HG02870 (cell line): ENCODE data around the gene ZSWIM5.
"Not testable (repeated sequence)": the region's sequence is repeated elsewhere in the genome, so short reads cannot be mapped to it uniquely, and the experiment has no call there.

ENCODE experiments used
- ATAC-seq: cut with Tn5 transposase; IDR thresholded peaks from one replicate; pipeline ENCODE4 v1.9.1; 2021; ENCODE audit warnings: mild to moderate bottlenecking, moderate library complexity; ENCODE audit not compliant: unreplicated experiment

The ZSWIM5 gene

GRCh38 chr1:45148209-45148825 is 58.1 kb downstream of the ZSWIM5 start:
- no peak for ATAC-seq

GRCh38 chr1:45146833-45147232 is 59.6 kb downstream of the ZSWIM5 start:
- ATAC-seq, result no peak

DNA sequence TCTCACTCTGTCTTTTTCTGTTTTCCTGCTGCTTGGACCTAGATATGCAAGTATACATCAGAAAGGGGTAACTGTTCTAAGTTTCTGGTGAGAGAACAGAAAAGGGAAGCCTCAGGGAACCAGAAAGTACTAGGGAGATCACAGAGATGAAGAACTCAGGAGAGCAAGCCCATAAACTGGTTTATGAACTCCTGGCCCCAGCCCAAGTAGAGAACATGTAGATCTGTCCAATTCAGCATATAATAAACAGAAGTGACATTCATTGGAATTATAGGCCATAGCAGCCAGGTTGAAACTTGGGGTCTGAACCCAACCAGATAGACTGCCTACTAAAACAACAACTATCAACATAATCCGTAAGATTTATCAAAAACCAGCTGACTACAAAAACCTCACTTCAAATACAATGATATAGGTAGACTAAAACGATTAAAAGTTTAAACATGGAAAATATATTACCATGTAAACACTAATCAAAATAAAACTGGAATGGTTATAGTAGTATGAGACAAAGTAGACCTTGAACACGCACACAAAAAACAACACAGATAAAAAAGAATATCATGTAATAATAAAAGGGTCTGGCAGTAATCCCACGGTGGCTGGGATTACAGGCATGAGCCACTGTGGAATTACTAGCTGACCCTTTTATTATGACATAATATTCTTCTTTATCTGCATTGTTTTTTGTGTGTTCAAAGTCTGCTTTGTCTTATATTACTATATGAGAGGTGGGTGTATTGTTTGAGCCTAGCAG is 65.0 kb downstream of the ZSWIM5 start:
- ATAC-seq, result no peak

DNA sequence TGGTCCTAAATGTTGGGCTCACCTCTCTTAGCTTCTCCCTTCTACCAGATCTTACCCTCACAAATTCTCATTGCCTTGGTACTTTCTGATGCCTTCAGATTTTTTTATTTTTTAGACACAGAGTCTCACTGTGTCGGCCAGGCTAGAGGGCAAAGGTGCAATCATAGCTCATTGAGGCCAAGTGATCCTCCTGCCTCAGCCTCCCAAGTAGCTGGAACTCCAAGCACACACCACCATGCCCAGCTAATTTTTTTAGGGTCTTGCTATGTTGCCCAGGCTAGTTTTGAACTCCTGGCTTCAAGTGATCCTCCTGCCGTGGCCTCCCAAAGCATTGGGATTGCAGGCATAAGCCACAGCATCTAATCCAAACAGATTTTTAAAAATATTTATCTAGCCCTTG is 69.4 kb downstream of the ZSWIM5 start:
- ATAC-seq, result no peak

DNA sequence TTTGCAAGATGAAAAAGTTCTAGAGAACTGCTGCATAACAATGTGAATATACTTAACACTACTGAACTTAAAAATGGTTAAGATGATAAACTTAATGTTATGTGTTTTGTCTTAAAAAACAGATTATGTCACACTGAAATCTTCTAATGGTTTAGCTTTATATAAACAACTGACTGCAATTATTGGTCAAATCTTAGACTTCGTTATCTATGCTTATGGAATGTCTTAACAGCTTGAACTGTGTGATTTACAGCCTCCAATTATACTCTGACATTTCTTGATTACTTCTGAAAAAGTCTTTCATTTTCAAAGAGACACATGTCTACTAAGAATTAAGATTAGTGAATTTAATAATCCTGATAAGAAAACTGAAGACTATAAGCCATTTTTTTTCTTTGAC is 71.1 kb downstream of the ZSWIM5 start:
- no peak for ATAC-seq

- no peak for ATAC-seq
Observed at GRCh38 chr1:45134461-45134873, 71.9 kb downstream of the ZSWIM5 start.

DNA sequence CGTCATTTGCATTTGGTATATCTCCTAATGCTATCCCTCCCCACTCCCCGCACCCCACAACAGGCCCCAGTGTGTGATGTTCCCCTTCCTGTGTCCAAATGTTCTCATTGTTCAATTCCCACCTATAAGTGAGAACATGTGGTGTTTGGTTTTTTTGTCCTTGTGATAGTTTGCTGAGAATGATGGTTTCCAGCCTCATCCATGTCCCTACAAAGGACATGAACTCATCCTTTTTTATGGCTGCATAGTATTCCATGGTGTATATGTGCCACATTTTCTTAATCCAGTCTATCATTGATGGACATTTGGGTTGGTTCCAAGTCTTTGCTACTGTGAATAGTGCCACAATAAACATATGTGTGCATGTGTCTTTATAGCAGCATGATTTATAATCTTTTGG is 73.7 kb downstream of the ZSWIM5 start:
- ATAC-seq, result not testable (repeated sequence)

GRCh38 chr1:45123358-45123757 is 83.0 kb downstream of the ZSWIM5 start:
- no peak for ATAC-seq

- no peak for ATAC-seq
Observed at GRCh38 chr1:45122724-45123123, 83.7 kb downstream of the ZSWIM5 start.

DNA sequence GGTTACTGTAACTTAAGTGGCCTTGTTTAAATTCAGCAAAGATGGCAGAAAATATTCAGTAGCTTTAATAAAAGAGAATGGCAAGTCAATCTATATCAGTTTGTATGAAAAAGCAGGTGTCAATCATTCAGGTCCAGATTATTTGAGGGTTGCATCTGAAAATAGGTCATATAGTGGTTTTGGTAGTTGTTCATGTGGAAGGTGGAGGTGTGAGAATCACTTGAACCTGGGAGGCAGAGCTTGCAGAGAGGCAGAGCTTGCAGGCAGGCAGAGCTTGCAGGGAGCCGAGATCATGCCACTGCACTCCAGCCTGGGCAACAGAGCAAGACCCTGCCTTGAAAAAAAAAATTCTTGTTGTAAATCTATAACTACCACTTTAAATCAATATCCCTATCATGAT is 88.6 kb downstream of the ZSWIM5 start:
- ATAC-seq, result no peak

DNA sequence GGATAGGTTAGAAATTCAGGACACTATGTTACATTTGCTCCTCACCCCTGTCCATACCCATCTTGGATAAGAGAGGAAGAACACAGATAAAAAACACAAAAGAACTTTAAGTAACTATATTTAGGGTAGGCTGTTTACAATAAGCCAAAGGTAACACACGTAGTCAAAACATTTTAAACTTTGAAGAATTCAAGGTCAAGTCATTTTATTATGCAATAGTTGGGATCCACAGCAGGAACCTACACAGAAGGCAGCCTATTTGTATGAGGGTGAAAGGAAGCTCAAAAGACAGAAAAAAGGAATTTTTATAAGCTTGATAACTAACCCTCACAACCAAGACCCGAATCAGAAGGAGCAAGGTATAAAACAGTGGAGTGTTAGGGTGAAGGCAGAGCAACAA is 89.6 kb downstream of the ZSWIM5 start:
- no peak for ATAC-seq

DNA sequence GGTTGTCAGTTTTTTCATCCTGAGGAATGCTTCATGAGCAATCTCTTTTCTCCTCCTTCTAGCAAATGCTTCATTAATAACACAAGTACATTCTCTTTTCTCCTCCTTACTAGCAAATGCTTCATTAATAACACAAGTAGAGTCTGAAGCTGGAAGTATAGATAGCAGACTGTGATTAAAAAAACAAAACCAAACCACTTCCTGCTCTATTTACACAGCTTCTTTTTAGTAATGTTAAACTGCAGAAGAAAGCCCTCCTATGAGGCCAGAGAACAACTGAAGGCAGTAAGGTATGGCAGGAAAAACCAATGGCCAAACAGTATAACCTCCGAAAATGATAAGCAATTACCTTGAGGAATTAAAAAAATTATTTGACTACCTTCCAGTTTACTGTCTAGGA is 90.1 kb downstream of the ZSWIM5 start:
- ATAC-seq, result no peak

DNA sequence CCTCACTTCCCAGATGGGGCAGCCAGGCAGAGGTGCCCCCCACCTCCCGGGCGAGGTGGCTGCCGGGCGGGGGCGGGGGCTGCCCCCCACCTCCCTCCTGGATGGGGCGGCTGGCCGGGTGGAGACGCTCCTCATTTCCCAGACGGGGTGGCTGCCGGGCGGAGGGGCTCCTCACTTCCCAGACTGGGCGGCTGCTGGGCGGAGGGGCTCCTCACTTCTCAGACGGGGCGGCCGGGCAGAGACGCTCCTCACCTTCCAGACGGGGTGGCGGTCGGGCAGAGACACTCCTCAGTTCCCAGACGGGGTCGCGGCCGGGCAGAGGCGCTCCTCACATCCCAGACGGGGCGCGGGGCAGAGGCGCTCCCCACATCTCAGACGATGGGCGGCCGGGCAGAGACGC is 91.2 kb downstream of the ZSWIM5 start:
- ATAC-seq, result not testable (repeated sequence)

DNA sequence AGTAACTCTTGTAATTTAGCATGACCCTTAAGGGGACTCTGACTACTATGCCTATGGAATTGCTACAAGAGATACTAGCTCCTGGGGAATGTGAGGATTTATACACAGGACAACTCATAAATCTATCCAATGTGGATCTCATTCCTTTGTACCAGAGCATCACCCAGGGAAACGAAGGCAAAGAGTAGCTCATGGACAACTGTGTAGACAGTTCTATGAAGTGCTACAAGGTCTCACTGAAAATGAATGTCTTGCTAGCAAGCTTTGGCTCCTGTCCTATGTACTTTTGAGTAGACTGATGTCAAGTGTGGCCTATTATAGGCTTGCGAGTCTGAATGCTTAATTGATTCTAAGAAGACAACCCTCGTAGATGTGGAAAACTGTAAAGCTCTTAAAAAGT is 93.7 kb downstream of the ZSWIM5 start:
- no peak for ATAC-seq

DNA sequence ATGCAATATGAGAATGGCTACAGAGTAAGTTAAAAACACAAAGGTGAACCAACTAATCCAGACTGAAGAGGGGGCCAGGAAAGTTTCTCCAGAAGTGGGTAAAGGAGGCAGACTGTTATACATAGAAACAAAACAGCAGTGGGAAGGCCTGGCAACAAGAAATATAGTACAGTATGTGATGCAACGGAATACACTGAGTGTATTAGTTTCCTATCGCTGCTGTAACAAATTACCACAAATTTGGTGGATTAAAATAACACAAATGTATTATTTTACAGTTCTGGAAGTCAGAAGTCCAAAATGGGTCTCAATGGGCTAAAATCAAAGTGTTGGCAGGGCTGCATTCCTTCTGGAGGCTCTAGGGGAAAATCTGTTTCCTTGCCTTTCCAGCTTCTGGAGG is 95.2 kb downstream of the ZSWIM5 start:
- no peak for ATAC-seq

DNA sequence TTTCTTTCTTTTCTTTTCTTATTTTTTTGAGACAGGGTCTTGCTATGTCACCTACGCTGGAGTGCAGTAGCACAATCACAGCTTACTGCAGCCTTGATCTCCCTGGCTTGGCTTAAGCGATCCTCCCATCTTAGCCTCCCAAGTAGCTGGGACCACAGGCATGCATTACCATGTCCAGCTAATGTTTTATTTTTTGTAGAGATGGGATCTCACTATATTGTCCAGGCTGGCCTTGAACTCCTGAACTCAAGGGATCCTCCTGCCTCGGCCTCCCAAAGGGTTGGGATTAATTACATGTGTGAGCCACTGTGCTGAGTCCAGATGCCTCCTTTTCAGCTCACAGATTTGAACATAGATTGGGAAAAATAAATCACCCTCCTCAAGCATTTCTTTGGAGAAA is 98.6 kb downstream of the ZSWIM5 start:
- no peak for ATAC-seq

DNA sequence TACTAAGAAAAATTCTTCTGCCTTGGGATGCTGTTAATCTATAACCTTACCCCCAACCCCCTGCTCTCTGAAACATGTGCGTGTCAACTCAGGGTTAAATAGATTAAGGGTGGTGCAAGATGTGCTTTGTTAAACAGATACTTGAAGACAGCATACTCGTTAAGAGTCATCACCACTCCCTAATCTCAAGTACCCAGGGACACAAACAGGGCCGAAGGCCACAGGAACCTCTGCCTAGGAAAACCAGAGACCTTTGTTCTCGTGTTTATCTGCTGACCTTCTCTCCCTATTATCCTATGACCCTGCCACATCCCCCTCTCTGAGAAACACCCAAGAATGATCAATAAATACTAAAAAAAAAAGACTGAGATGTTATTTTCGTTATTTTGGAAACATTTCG is 99.5 kb downstream of the ZSWIM5 start:
- not testable (repeated sequence) for ATAC-seq

GRCh38 chr1:45106156-45106545 is 100.3 kb downstream of the ZSWIM5 start:
- ATAC-seq, result not testable (repeated sequence)

DNA sequence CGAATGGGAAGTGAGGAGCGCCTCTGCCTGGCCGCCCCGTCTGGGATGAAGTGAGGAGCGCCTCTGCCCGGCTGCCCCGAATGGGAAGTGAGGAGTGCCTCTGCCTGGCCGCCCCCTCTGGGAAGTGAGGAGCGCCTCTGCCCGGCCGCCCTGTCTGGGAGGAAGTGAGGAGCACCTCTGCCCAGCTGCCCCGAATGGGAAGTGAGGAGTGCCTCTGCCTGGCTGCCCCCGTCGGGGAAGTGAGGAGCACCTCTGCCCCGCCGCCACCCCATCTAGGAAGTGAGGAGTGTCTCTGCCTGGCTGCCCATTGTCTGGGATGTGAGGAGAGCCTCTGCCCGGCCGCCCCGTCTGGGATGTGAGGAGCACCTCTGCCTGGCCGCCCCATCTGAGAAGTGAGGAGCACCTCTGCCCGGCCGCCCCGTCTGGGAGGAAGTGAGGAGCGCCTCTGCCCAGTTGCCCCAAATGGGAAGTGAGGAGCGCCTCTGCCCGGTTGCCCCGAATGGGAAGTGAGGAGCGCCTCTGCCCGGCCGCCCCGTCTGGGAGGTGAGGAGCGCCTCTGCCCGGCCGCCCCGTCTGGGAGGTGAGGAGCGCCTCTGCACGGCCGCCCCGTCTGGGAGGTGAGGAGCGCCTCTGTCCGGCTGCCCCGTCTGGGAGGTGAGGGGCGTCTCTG is 100.8 kb downstream of the ZSWIM5 start:
- ATAC-seq, result not testable (repeated sequence)

DNA sequence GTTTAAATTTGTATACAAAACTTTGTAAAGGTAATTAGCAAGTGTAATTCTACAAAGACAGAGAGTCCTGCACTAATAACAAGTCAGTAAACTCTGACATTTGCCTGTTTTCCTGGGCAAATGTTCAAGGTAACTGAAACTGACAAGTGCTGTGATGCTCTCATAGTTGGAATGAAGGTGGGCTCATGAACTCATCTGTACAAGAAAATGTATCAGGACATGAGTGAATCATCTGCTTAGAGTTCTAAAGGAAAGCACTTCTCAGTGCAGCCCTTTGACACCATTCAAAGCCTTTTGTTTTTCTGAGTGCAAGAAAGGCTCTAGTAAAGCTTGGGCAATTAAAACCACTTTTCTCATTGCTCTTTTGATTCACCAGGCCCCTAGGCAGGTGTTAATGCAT is 102.9 kb downstream of the ZSWIM5 start:
- no peak for ATAC-seq

GRCh38 chr1:45101947-45102346 is 104.5 kb downstream of the ZSWIM5 start:
- no peak for ATAC-seq

DNA sequence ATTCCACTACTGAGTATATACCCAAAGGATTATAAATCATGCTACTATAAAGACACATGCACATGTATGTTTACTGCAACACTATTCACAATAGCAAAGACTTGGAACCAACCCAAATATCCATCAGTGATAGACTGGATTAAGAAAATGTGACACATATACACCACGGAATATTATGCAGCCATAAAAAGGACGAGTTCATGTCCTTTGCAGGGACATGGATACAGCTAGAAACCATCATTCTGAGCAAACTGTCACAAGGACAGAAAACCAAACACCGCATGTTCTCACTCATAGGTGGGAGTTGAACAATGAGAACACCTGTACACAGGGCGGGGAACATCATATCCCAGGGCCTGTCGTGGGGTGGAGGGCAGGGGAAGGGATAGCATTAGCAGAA is 104.9 kb downstream of the ZSWIM5 start:
- not testable (repeated sequence) for ATAC-seq
